Activated CD8-positive, alpha-beta T cell treated with anti-CD3 and anti-CD28 coated beads for 36 hours (primary cell): Measurements from ENCODE around the gene TPCN1. TPM values are rescaled to one million over a fixed set of nuclear protein-coding genes. Genes with fewer than 3 reads are reported as not detected.

ENCODE experiments used
- ATAC-seq: fragments of 200-7000 bp; cut with Tn5 transposase; one replicate; pipeline ENCODE4 v1.10.0; 2021; ENCODE audit warnings: mild to moderate bottlenecking, moderate library complexity
- CTCF ChIA-PET: fragments of 350-600 bp; sonication (Branson Sonifier 250); formaldehyde crosslinking; loops from one replicate; lab custom pipeline; 2021; ENCODE audit warnings: antibody characterized with exemption; lab: Charles Lee
- POLR2A ChIA-PET: fragments of 350-600 bp; sonication (Branson Sonifier 250); formaldehyde crosslinking; loops from one replicate; lab custom pipeline; 2021; ENCODE audit warnings: antibody characterized with exemption; lab: Charles Lee
- DNase-seq: peaks from one replicate; pipeline ENCODE4 v3.0.0-alpha.2; 2020
- H3K27ac Mint-ChIP-seq: one replicate; pipeline ENCODE4 v1.8.0; 2021; ENCODE audit warnings: mild to moderate bottlenecking, mixed read lengths
- H3K27me3 Mint-ChIP-seq: one replicate; pipeline ENCODE4 v1.8.0; 2021; ENCODE audit warnings: mixed read lengths
- H3K36me3 Mint-ChIP-seq: one replicate; pipeline ENCODE4 v1.8.0; 2021; ENCODE audit warnings: low read depth, mixed read lengths
- H3K4me1 Mint-ChIP-seq: one replicate; pipeline ENCODE4 v1.8.0; 2021; ENCODE audit warnings: low read depth, mixed read lengths
- H3K4me3 Mint-ChIP-seq: one replicate; pipeline ENCODE4 v1.8.0; 2021; ENCODE audit warnings: mild to moderate bottlenecking, moderate library complexity, mixed read lengths
- H3K9me3 Mint-ChIP-seq: one replicate; pipeline ENCODE4 v1.8.0; 2021; ENCODE audit warnings: mixed read lengths
- intact Hi-C: fragments of 100-400 bp; cut with micrococcal nuclease; formaldehyde crosslinking; loops from one replicate; pipeline ENCODE4 v1.10.0; 2022
- total RNA-seq, 2 experiments: library from RNA; stranded (reverse); gene quantifications; one replicate each; pipeline ENCODE4 v1.2.3, GENCODE V29; 2021
- TF ChIP-seq, protein P1 (sequence below): fragments of 200-600 bp; IDR thresholded peaks from one replicate; pipeline ENCODE4 v1.8.0; 2022; ENCODE audit warnings: antibody characterized with exemption, mild to moderate bottlenecking

Gene TPCN1
- 10 to 100 TPM; 29.9 to 33.5 TPM for total RNA-seq

DNA sequence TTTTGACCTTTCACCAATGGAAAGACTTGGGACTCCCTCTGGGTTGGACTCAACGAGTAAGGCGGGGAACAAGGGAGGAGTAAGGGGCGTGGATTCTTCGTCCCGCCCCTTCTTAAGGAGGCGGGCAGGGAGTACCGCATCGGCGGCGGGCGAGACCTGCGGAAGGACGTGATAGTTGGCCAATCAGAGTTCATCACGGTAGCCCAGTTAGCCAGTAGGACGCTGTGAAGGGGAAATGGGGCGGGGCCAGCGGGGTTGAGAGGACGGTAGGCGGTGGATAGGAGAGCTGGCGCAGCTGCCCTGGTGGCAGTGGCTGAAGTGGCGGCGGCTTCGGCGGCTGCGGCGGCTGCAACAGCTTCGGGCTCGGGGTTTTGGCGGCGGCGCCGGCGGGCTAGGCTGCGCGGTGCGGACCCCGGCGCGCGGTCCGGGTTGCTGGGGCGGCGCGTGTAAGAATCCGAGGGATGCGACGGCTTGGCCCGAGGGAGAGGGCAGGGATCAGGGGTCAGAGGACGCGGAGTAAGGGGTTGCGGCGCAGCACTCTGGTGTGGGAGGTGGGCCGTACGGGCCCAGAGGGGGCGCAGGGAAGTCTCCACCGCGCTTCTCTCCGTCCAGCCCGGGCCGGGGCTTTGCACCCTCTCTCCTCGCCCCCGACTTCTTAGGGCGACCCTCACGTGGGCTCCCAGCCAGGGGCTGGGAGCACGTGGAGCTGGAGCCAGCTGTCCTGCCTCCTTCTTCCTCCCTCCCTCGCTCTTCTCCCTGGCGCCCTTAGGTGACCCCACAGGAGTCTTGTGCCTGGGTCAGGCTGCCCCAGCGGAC, at the start of gene TPCN1:
Gene TPCN1 (plus strand): TSS at position 284 of the 816 bp plus-strand sequence. CDS start 5,389 bp downstream, outside the sequence.
- Mint-ChIP-seq H3K4me3 (peak within 1 kb of the TSS; percentile 95), H3K36me3 (peaks cover 2% of the 10 kb centered on the region), H3K9me3 (no peaks in the 10 kb centered on the region), H3K27ac (peak within 1 kb of the TSS; percentile 88), H3K4me1 (peaks cover 35% of the 10 kb centered on the region), H3K27me3 (no peaks in the 10 kb centered on the region)
- ChIA-PET CTCF (interaction anchor here (0.8 to 4.6 kb wide), 6 partner anchors 9 to 47 kb away, joined by 3 to 23 read pairs (median 4); no protein-coding TSS in a partner anchor), POLR2A (interaction anchor here (1.0 to 2.9 kb wide), 13 partner anchors 8 to 197 kb away, joined by 3 to 21 read pairs (median 5); partner anchors contain the start of genes DDX54 and RITA1)
- peak; percentile 96 for ATAC-seq
- intact Hi-C loops = no loop called here
- TF ChIP-seq, protein P1, sequence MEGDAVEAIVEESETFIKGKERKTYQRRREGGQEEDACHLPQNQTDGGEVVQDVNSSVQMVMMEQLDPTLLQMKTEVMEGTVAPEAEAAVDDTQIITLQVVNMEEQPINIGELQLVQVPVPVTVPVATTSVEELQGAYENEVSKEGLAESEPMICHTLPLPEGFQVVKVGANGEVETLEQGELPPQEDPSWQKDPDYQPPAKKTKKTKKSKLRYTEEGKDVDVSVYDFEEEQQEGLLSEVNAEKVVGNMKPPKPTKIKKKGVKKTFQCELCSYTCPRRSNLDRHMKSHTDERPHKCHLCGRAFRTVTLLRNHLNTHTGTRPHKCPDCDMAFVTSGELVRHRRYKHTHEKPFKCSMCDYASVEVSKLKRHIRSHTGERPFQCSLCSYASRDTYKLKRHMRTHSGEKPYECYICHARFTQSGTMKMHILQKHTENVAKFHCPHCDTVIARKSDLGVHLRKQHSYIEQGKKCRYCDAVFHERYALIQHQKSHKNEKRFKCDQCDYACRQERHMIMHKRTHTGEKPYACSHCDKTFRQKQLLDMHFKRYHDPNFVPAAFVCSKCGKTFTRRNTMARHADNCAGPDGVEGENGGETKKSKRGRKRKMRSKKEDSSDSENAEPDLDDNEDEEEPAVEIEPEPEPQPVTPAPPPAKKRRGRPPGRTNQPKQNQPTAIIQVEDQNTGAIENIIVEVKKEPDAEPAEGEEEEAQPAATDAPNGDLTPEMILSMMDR = no peak
- DNase-seq = peak; percentile 100

GRCh38 chr12:113171543-113171942, 49.7 kb upstream of the TPCN1 start:
- Mint-ChIP-seq H3K36me3 (peaks cover 57% of the 10 kb centered on the region), H3K9me3 (no peaks in the 10 kb centered on the region), H3K27me3 (no peaks in the 10 kb centered on the region), H3K4me1 (peaks cover 2% of the 10 kb centered on the region), H3K4me3 (no peak overlapping the region), H3K27ac (no peak overlapping the region)
- POLR2A ChIA-PET = interaction anchor here (0.6 to 3.6 kb wide), 8 partner anchors 9 to 1205 kb away, joined by 3 to 18 read pairs (median 4); no protein-coding TSS in a partner anchor
- intact Hi-C loops = no loop called here
- DNase-seq (no peak), ATAC-seq (no peak)
- TF ChIP-seq, protein P1 = no peak
- CTCF ChIA-PET = interaction anchor here (4.2 to 10.2 kb wide), 3 partner anchors 14 to 121 kb away, joined by 36 to 77 read pairs (median 65); partner anchors contain the start of genes DDX54 and RITA1

DNA sequence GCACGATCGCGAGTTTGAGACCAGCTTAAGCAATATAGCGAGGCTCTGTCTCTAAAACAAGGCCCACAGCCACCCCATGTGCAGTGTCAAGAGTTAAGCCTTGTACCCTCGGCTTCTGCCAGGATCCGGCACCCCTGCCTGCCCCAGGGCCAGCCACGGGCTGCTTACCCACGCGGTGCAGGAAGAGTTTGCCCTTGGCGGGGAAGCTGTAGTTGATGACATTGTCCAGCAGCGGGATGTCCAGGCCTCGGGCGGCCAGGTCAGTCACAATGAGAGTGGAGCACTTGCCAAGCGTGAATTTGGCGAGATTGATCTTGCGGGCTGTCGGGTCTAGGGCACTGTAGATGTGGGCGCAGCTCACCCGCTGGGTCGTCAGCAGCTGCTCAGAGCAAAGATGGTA, 49.1 kb upstream of the TPCN1 start:
- TF ChIP-seq, protein P1 = no peak
- intact Hi-C loops = no loop called here
- H3K4me1 Mint-ChIP-seq = peaks cover 2% of the 10 kb centered on the region
- peaks cover 60% of the 10 kb centered on the region for H3K36me3 Mint-ChIP-seq
- ATAC-seq (no peak), DNase-seq (no peak)
- ChIA-PET POLR2A (interaction anchor here (0.6 to 3.6 kb wide), 7 partner anchors 10 to 1206 kb away, joined by 3 to 18 read pairs (median 4); no protein-coding TSS in a partner anchor), CTCF (interaction anchor here (0.8 to 10.2 kb wide), 6 partner anchors 14 to 180 kb away, joined by 3 to 77 read pairs (median 24); partner anchors contain the start of genes DDX54 and RITA1)
- H3K9me3 Mint-ChIP-seq = no peaks in the 10 kb centered on the region
- H3K4me3 Mint-ChIP-seq = no peak overlapping the region
- H3K27me3 Mint-ChIP-seq = no peaks in the 10 kb centered on the region
- no peak overlapping the region for H3K27ac Mint-ChIP-seq

DNA sequence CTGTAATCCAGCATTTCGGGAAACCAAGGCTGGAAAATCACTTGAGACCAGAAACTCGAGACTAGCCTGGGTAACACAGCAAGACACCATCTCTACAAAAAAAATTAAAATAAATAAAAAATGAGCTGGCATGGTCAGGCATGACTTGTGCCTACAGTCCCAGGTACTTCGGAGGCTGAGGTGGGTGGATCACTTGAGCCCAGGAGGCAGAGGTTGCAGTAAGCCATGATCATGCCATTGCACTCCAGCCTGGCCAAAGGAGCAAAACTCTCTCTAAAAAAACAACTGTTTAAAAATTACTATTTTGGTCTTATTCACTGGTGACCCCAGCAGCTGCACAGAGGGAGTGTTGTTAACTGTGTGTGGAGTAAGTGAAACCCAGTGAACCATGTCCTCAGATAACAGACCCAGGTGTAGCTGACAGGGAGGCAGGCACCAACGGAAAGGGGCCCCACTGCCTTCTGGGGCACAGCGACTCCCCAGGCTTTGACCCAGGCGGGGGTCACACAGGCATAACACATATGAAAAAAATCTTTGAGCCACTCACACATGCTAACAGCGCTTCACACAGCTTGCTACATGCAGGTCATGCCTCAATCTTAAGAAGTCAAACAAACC, 48.1 kb upstream of the TPCN1 start:
- H3K4me1 Mint-ChIP-seq = peaks cover 2% of the 10 kb centered on the region
- POLR2A ChIA-PET = interaction anchor here (1.0 to 3.6 kb wide), 6 partner anchors 8 to 84 kb away, joined by 3 to 18 read pairs (median 6); partner anchors contain the start of genes DDX54 and RITA1
- peaks cover 70% of the 10 kb centered on the region for H3K36me3 Mint-ChIP-seq
- no peak overlapping the region for H3K4me3 Mint-ChIP-seq
- no peak for DNase-seq
- no peaks in the 10 kb centered on the region for H3K27me3 Mint-ChIP-seq
- no peak for ATAC-seq
- H3K9me3 Mint-ChIP-seq = no peaks in the 10 kb centered on the region
- intact Hi-C loops = no loop called here
- no peak overlapping the region for H3K27ac Mint-ChIP-seq
- CTCF ChIA-PET = interaction anchor here (0.8 to 10.2 kb wide), 15 partner anchors 10 to 184 kb away, joined by 3 to 77 read pairs (median 5); partner anchors contain the start of genes CFAP73, DDX54, RASAL1 and RITA1
- TF ChIP-seq, protein P1 = no peak
